Measurements from ENCODE around the gene CIAO1. TPM values are rescaled to one million over a fixed set of nuclear protein-coding genes. Genes with fewer than 3 reads are reported as not detected.

The CIAO1 gene
- total and polyA plus RNA-seq, 2 of the 8 experiments (the other 6 are each of a cell fraction or from before 2014, with no cell fraction given) = 63.7 to 99.2 TPM

DNA sequence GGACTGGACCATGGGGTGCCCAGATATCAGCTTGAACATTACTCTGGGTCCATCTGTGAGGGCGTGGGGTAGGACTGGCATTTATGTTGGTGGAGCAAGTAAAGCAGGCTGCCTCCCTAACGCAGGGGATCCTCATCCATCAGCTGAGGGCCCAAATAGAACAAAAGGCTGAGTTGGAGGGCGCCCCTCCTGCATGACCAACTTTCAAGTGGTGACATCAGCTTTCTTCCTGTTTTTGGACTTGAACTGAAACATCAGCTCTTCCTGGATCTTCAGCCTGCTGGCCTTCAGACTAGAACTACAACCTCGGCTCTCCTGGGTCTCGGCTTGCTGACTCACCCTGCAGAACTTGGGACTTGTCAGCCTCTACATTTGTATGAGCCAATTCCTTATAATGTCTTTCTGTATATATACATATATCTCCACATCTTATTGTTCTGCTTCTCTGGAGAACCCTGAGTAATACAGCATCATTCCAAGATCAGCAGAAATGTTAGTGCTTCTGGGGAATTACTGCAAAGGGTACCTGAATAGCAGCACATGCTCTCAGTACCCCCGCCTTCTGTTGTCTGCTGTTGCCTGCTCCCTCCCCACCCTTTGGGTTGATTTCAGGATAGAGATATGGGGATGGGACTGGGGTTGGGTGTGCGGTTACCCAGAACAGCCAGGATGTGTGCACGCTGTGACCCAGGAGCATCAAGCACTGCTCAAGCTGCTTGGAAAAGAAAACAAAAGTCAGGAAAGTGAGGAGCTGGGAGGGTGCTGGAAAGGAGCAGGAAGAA, 20.2 kb upstream of the CIAO1 start:
- Histone ChIP-seq H3K23me2 (ENCODE audit: low read depth, low read length) (no peaks in the 10 kb centered on the region), H2BK15ac (ENCODE audit: low read length) (no peak overlapping the region), H3K4me3 (ENCODE audit: extremely low read depth in 1 of 4, insufficient read depth in 2 of 4, low read depth in 3 of 4, low read length in 4 of 4) (no peak overlapping the region), H3K79me2 (ENCODE audit: control insufficient read depth in 1 of 2, insufficient read depth in 2 of 2, low read length in 2 of 2) (no peaks in the 10 kb centered on the region), H3K79me1 (ENCODE audit: low read depth, low read length) (no peaks in the 10 kb centered on the region), H3K4me1 (replicated peaks in 1 of 4; ENCODE audit: control insufficient read depth in 3 of 4, insufficient read depth in 4 of 4, low read length in 3 of 4) (no peaks in the 10 kb centered on the region), H3K27ac (ENCODE audit: low read depth, low read length) (no peak overlapping the region), H3K23ac (ENCODE audit: insufficient read length) (no peak overlapping the region), H3K14ac (ENCODE audit: insufficient read length) (no peak overlapping the region), H4K91ac (replicated peaks; ENCODE audit: insufficient read length, low read length) (no peak overlapping the region), H2BK5ac (ENCODE audit: low read depth, low read length) (no peak overlapping the region), H3K18ac (ENCODE audit: extremely low read depth, low read length) (no peak overlapping the region), H4K8ac (ENCODE audit: extremely low read depth, insufficient read depth, low read length) (no peak overlapping the region), H4K20me1 (replicated peaks in 1 of 2; ENCODE audit: control insufficient read depth in 1 of 2, insufficient read depth in 2 of 2, low read length in 2 of 2) (peaks cover 0 to 3% of the 10 kb centered on the region in 2 experiments), H3K9me3 (ENCODE audit: insufficient read depth in 2 of 2, low read depth in 1 of 2, low read length in 1 of 2) (no peaks in the 10 kb centered on the region), H3K4me2 (ENCODE audit: insufficient read depth in 1 of 2, low read depth in 2 of 2, low read length in 2 of 2) (no peak overlapping the region), H4K5ac (ENCODE audit: insufficient read length, low read depth, low read length) (no peak overlapping the region), H3K27me3 (replicated peaks in 1 of 4; ENCODE audit: control insufficient read depth in 3 of 4, extremely low read depth in 1 of 4, insufficient read depth in 3 of 4, low read length in 3 of 4) (no peaks in the 10 kb centered on the region), H3K9ac (replicated peaks in 1 of 4; ENCODE audit: extremely low read depth in 1 of 4, low read depth in 3 of 4, low read length in 3 of 4) (no peak overlapping the region), H3K56ac (replicated peaks; ENCODE audit: insufficient read length, low read depth, low read length) (no peak overlapping the region), H2BK120ac (replicated peaks; ENCODE audit: low read depth, low read length) (no peak overlapping the region), H2AK5ac (ENCODE audit: low read depth, low read length) (no peak overlapping the region), H3K36me3 (ENCODE audit: control insufficient read depth in 2 of 4, insufficient read depth in 4 of 4, low read length in 3 of 4) (no peaks in the 10 kb centered on the region), H2BK20ac (ENCODE audit: low read length) (no peak overlapping the region), H2BK12ac (ENCODE audit: low read depth, low read length) (no peak overlapping the region), H3K4ac (replicated peaks; ENCODE audit: insufficient read length, low read depth, low read length) (no peak overlapping the region), H2AFZ (ENCODE audit: low read length) (no peak overlapping the region)
- 90% methylated on average over 8 of the region's 8 CpGs; no CpG with 5 or more reads in 1 of the 2 experiments for WGBS, 2 experiments (ENCODE audit: extremely low coverage in 1 of 2, insufficient coverage in 1 of 2, insufficient read length in 1 of 2, insufficient replicate concordance in 2 of 2, low coverage in 1 of 2, low lambda C conversion rate in 2 of 2, missing lambda C conversion rate in 1 of 2)
- DNase-seq (ENCODE audit: low read depth in 1 of 2, low spot score in 2 of 2) (no peak), FAIRE-seq (no peak)
- no peak for TF ChIP-seq CTBP2 (IDR thresholded peaks at IDR 0.05; ENCODE audit: borderline replicate concordance, insufficient read depth, insufficient read length, low read length)
- TF ChIP-seq USF2 (IDR thresholded peaks at IDR 0.05; ENCODE audit: low read length) = no peak
- TF ChIP-seq EZH2 (IDR thresholded peaks at IDR 0.05; ENCODE audit: low read depth, low read length, severe bottlenecking) = no peak
- TF ChIP-seq CEBPB (IDR thresholded peaks at IDR 0.05; ENCODE audit: low read depth, low read length) = no peak
- CTCF ChIA-PET (ENCODE audit: partially characterized antibody) = interaction anchor here (0.7 to 1.9 kb wide), 5 partner anchors 11 to 103 kb away, joined by 3 to 5 read pairs (median 4); no protein-coding TSS in a partner anchor
- POLR2A ChIA-PET (ENCODE audit: partially characterized antibody) = interaction anchor here (0.7 to 2.8 kb wide), 4 partner anchors 9 to 37 kb away, joined by 3 to 9 read pairs (median 3); partner anchors contain the start of gene STARD7

Data from H1 (cell line).